Endodermal cell (in vitro differentiated cells): ENCODE measurements around the gene NFYB. TPM values are rescaled to one million over a fixed set of nuclear protein-coding genes. Genes with fewer than 3 reads are reported as not detected.

Experiments
- DNase-seq: peaks from one replicate; pipeline ENCODE4 v3.0.0-alpha.2; 2017
- H3K27ac ChIP-seq: 2 replicates; pipeline ENCODE4 v1.5.1; 2013; ENCODE audit warnings: mild to moderate bottlenecking, low read depth, low read length, moderate library complexity
- H3K27me3 ChIP-seq: 2 replicates; pipeline ENCODE4 v1.6.1; 2013; ENCODE audit warnings: mild to moderate bottlenecking, low read length, moderate library complexity; ENCODE audit not compliant: insufficient read depth, control insufficient read depth, poor library complexity, severe bottlenecking
- H3K36me3 ChIP-seq: 2 replicates; pipeline ENCODE4 v1.7.0; 2013; ENCODE audit warnings: mild to moderate bottlenecking, low read length, moderate library complexity; ENCODE audit not compliant: control insufficient read depth, insufficient read depth
- H3K4me1 ChIP-seq: one replicate; pipeline ENCODE4 v1.7.0; 2013; ENCODE audit warnings: low read length; ENCODE audit not compliant: control insufficient read depth, insufficient read depth
- H3K4me3 ChIP-seq: 2 replicates; pipeline ENCODE4 v1.5.1; 2013; ENCODE audit warnings: mild to moderate bottlenecking, low read length, moderate library complexity
- H3K9ac ChIP-seq: 2 replicates; pipeline ENCODE4 v1.6.1; 2013; ENCODE audit warnings: mild to moderate bottlenecking, low read length, moderate library complexity; ENCODE audit not compliant: poor library complexity, severe bottlenecking; ENCODE audit errors: extremely low read depth
- H3K9me3 ChIP-seq: 2 replicates; pipeline ENCODE4 v1.6.1; 2013; ENCODE audit warnings: mild to moderate bottlenecking, low read length, moderate library complexity; ENCODE audit not compliant: control insufficient read depth
- H3K27ac Mint-ChIP-seq: 2 replicates; pipeline ENCODE4 v1.8.0; 2020; ENCODE audit warnings: mixed read lengths
- H3K27me3 Mint-ChIP-seq: 2 replicates; pipeline ENCODE4 v1.8.0; 2021; ENCODE audit warnings: mild to moderate bottlenecking, mixed read lengths; ENCODE audit not compliant: insufficient read depth
- H3K36me3 Mint-ChIP-seq: 2 replicates; pipeline ENCODE4 v1.8.0; 2020; ENCODE audit warnings: low read depth, mixed read lengths
- H3K4me1 Mint-ChIP-seq: 2 replicates; pipeline ENCODE4 v1.8.0; 2020; ENCODE audit warnings: mixed read lengths
- H3K4me3 Mint-ChIP-seq: 2 replicates; pipeline ENCODE4 v1.8.0; 2020; ENCODE audit warnings: mild to moderate bottlenecking, moderate library complexity, mixed read lengths
- H3K9me3 Mint-ChIP-seq: 2 replicates; pipeline ENCODE4 v1.8.0; 2020; ENCODE audit warnings: mild to moderate bottlenecking, mixed read lengths
- WGBS, 2 experiments: methylation state at CpG; one replicate each; pipeline versions ENCODE4 v1.1.5 to v1.1.7; 2013; ENCODE audit warnings: missing lambda C conversion rate in 2 of 2, mixed read lengths in 1 of 2; ENCODE audit not compliant: insufficient coverage in 1 of 2, insufficient read length in 1 of 2; 5-methylcytosine and 5-hydroxymethylcytosine counted together
- total RNA-seq, 2 donors: library from RNA; stranded (reverse); fragmentation: NEBNext Ultra II Directional in 1 of 2; extraction: Animal tissue kit (Norgen Biotek cat#: 25700) in 1 of 2; gene quantifications; 2 replicates in 1 of 2; 3 replicates in 1 of 2; pipeline ENCODE4 v1.2.1, GENCODE V29; 2021
- TF ChIP-seq, protein P1 (sequence below): fragments of 200-600 bp; sonication (generic); conservative IDR thresholded peaks from 2 replicates; pipeline ENCODE4 v1.5.0; 2021; ENCODE audit warnings: antibody characterized with exemption, mild to moderate bottlenecking

Gene NFYB
- total RNA-seq, 2 donors from 2014 or later: 31.2 to 36.3 TPM

DNA sequence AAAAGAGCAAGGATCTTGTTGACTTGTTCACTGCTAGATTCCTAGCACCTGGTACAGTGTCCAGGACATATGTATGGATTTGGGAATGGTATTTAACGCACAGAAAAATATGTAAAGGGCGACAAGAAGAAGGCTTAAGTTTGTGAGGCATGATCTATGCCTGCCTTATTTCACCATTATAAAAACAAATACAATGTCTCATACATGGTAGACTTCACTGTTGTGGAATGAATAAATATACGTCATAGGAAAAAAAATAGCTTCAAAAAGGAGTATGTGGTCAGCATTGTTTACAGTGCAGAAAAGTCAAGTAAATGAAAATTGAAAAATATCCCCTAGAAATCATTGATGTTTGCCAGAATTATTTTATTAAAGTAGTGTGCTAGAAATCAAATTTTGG lies 43.7 kb downstream of the NFYB start:
- Mint-ChIP-seq H3K27me3 (no peaks in the 10 kb centered on the region), H3K27ac (no peak overlapping the region), H3K36me3 (peaks cover 11% of the 10 kb centered on the region), H3K9me3 (peaks cover 6% of the 10 kb centered on the region), H3K4me3 (no peak overlapping the region), H3K4me1 (peaks cover 21% of the 10 kb centered on the region)
- Histone ChIP-seq H3K9ac (no peak overlapping the region), H3K27me3 (no peaks in the 10 kb centered on the region), H3K36me3 (peaks cover 21% of the 10 kb centered on the region), H3K9me3 (no peaks in the 10 kb centered on the region), H3K27ac (no peak overlapping the region), H3K4me1 (no peaks in the 10 kb centered on the region), H3K4me3 (no peak overlapping the region)
- DNase-seq: no peak
- TF ChIP-seq, protein P1, sequence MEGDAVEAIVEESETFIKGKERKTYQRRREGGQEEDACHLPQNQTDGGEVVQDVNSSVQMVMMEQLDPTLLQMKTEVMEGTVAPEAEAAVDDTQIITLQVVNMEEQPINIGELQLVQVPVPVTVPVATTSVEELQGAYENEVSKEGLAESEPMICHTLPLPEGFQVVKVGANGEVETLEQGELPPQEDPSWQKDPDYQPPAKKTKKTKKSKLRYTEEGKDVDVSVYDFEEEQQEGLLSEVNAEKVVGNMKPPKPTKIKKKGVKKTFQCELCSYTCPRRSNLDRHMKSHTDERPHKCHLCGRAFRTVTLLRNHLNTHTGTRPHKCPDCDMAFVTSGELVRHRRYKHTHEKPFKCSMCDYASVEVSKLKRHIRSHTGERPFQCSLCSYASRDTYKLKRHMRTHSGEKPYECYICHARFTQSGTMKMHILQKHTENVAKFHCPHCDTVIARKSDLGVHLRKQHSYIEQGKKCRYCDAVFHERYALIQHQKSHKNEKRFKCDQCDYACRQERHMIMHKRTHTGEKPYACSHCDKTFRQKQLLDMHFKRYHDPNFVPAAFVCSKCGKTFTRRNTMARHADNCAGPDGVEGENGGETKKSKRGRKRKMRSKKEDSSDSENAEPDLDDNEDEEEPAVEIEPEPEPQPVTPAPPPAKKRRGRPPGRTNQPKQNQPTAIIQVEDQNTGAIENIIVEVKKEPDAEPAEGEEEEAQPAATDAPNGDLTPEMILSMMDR: no peak
- 93 to 100% methylated on average over 1 to 3 of the region's 3 CpGs for WGBS, 2 experiments

DNA sequence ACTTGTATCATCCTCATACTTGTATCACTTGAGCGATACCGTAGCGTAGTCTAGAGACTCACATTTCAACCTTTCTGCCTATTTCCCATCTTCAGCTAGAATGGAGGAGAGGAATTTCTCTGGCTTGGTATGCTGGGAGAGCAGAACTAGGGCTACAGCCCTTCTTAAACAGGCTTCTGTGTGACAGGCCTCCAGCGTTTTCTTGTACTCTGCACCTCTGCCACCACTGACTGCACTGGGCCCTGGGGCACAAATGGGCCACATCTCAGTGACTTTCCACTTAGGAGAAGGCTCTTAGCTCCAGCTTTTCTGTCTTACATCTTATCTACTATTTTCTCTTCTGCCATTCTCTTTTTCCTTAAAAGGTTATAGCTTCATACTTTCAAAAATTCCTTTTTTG lies 46.9 kb downstream of the NFYB start:
- Histone ChIP-seq H3K4me3 (no peak overlapping the region), H3K36me3 (peaks cover 27% of the 10 kb centered on the region), H3K9me3 (no peaks in the 10 kb centered on the region), H3K4me1 (no peaks in the 10 kb centered on the region), H3K27me3 (no peaks in the 10 kb centered on the region), H3K27ac (peak overlapping the region; percentile 17), H3K9ac (no peak overlapping the region)
- DNase-seq: no peak
- H3K27me3 Mint-ChIP-seq: no peaks in the 10 kb centered on the region
- peaks cover 2% of the 10 kb centered on the region for H3K36me3 Mint-ChIP-seq
- no peak overlapping the region for H3K27ac Mint-ChIP-seq
- H3K4me1 Mint-ChIP-seq: peaks cover 14% of the 10 kb centered on the region
- WGBS, 2 experiments: 94 to 100% methylated on average over 3 to 4 of the region's 4 CpGs
- H3K9me3 Mint-ChIP-seq: no peaks in the 10 kb centered on the region
- H3K4me3 Mint-ChIP-seq: no peak overlapping the region
- TF ChIP-seq, protein P1: no peak

DNA sequence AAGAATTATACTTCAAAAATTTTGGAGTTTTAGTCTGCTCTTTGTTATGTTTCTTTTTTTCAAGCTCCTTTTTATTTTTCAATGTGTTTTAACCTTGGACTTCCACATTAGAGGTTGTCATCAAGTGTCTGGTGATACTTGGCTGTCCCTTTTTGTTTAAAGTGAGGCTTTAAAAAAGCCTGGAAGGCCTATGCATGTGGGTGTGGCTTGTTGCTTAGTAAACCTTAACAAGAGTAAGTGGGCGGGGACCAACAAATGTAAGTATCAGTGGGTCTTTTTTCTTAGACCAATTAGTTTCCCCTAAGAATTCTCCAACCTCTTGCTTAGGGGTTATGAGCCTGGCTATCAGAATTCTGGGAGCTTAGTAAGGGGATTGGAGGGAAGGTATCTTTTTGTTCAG lies 47.3 kb downstream of the NFYB start:
- Histone ChIP-seq H3K27me3 (no peaks in the 10 kb centered on the region), H3K9ac (no peak overlapping the region), H3K4me1 (no peaks in the 10 kb centered on the region), H3K9me3 (no peaks in the 10 kb centered on the region), H3K36me3 (peaks cover 27% of the 10 kb centered on the region), H3K4me3 (no peak overlapping the region), H3K27ac (no peak overlapping the region)
- Mint-ChIP-seq H3K36me3 (peaks cover 2% of the 10 kb centered on the region), H3K27me3 (no peaks in the 10 kb centered on the region), H3K9me3 (no peaks in the 10 kb centered on the region), H3K4me3 (no peak overlapping the region), H3K27ac (no peak overlapping the region), H3K4me1 (peaks cover 14% of the 10 kb centered on the region)
- DNase-seq: no peak
- TF ChIP-seq, protein P1: no peak
- WGBS, 2 experiments: 94 to 100% methylated on average over 1 of the region's 1 CpG
